ENCODE measurements around the gene EHD4. TPM values are rescaled to one million over a fixed set of nuclear protein-coding genes. Genes with fewer than 3 reads are reported as not detected.

The EHD4 gene
- total RNA-seq, 4 donors from 2014 or later, result 10.0 to 25.4 (median 20.3) TPM

- WGBS, 2 donors (ENCODE audit: low coverage in 1 of 2), result 83% methylated on average over 2 of the region's 2 CpGs; no CpG with 5 or more reads in 1 of the 2 donors
- H3K4me1 ChIP-seq, result no peaks in the 10 kb centered on the region
- H3K36me3 ChIP-seq, result no peaks in the 10 kb centered on the region
- no peaks in the 10 kb centered on the region for H3K27me3 ChIP-seq
- no peak overlapping the region for H3K4me3 ChIP-seq
- H3K27ac ChIP-seq, result no peak overlapping the region
- TF ChIP-seq POLR2A (IDR thresholded peaks at IDR 0.05) (no peak), EP300 (IDR thresholded peaks at IDR 0.05) (no peak), CTCF (IDR thresholded peaks at IDR 0.05) (no peak), POLR2AphosphoS5 (IDR thresholded peaks at IDR 0.05) (no peak)
- peaks cover 0 to 6% (median 0%) of the 10 kb centered on the region in 3 donors for H3K9me3 ChIP-seq
- ATAC-seq, result no peak
Measured at GRCh38 chr15:42012241-42012640, 39.9 kb upstream of the EHD4 start.

GRCh38 chr15:42011074-42011473, 38.7 kb upstream of the EHD4 start:
- TF ChIP-seq CTCF (IDR thresholded peaks at IDR 0.05) (no peak), POLR2A (IDR thresholded peaks at IDR 0.05) (no peak), EP300 (IDR thresholded peaks at IDR 0.05) (no peak), POLR2AphosphoS5 (IDR thresholded peaks at IDR 0.05) (no peak)
- no peaks in the 10 kb centered on the region for H3K36me3 ChIP-seq
- peaks cover 0 to 10% (median 0%) of the 10 kb centered on the region in 3 donors for H3K9me3 ChIP-seq
- 67 to 100% methylated on average over 1 of the region's 7 CpGs for WGBS, 2 donors (ENCODE audit: low coverage in 1 of 2)
- ATAC-seq, result no peak
- H3K27ac ChIP-seq, result no peak overlapping the region
- H3K27me3 ChIP-seq, result no peaks in the 10 kb centered on the region
- H3K4me1 ChIP-seq, result no peaks in the 10 kb centered on the region
- no peak overlapping the region for H3K4me3 ChIP-seq

GRCh38 chr15:42010434-42010833, 38.1 kb upstream of the EHD4 start:
- Histone ChIP-seq H3K4me1 (no peaks in the 10 kb centered on the region), H3K4me3 (no peak overlapping the region), H3K36me3 (no peaks in the 10 kb centered on the region), H3K27me3 (no peaks in the 10 kb centered on the region), H3K27ac (no peak overlapping the region), H3K9me3 (peaks cover 0 to 10% (median 0%) of the 10 kb centered on the region in 3 donors)
- WGBS, 2 donors (ENCODE audit: low coverage in 1 of 2), result 0 to 17% methylated on average over 1 of the region's 1 CpG
- TF ChIP-seq POLR2A (IDR thresholded peaks at IDR 0.05), result no peak
- no peak for TF ChIP-seq POLR2AphosphoS5 (IDR thresholded peaks at IDR 0.05)
- no peak for TF ChIP-seq EP300 (IDR thresholded peaks at IDR 0.05)
- TF ChIP-seq CTCF (IDR thresholded peaks at IDR 0.05), result no peak
- ATAC-seq, result no peak

GRCh38 chr15:42009474-42009873, 37.1 kb upstream of the EHD4 start:
- H3K9me3 ChIP-seq, result peaks cover 0 to 10% (median 0%) of the 10 kb centered on the region in 3 donors
- 52 to 69% methylated on average over 3 to 5 of the region's 5 CpGs for WGBS, 2 donors (ENCODE audit: low coverage in 1 of 2)
- TF ChIP-seq CTCF (IDR thresholded peaks at IDR 0.05), result no peak
- no peak for TF ChIP-seq POLR2A (IDR thresholded peaks at IDR 0.05)
- no peak for TF ChIP-seq POLR2AphosphoS5 (IDR thresholded peaks at IDR 0.05)
- no peak for TF ChIP-seq EP300 (IDR thresholded peaks at IDR 0.05)
- no peaks in the 10 kb centered on the region for H3K36me3 ChIP-seq
- no peaks in the 10 kb centered on the region for H3K27me3 ChIP-seq
- no peak for ATAC-seq
- H3K27ac ChIP-seq, result no peak overlapping the region
- H3K4me3 ChIP-seq, result no peak overlapping the region
- no peaks in the 10 kb centered on the region for H3K4me1 ChIP-seq

GRCh38 chr15:42009022-42009421, 36.7 kb upstream of the EHD4 start:
- no peaks in the 10 kb centered on the region for H3K27me3 ChIP-seq
- H3K36me3 ChIP-seq, result no peaks in the 10 kb centered on the region
- ATAC-seq, result no peak
- H3K27ac ChIP-seq, result no peak overlapping the region
- TF ChIP-seq POLR2AphosphoS5 (IDR thresholded peaks at IDR 0.05) (no peak), POLR2A (IDR thresholded peaks at IDR 0.05) (no peak), CTCF (IDR thresholded peaks at IDR 0.05) (no peak), EP300 (IDR thresholded peaks at IDR 0.05) (no peak)
- H3K4me1 ChIP-seq, result no peaks in the 10 kb centered on the region
- H3K4me3 ChIP-seq, result no peak overlapping the region
- peaks cover 0 to 10% (median 0%) of the 10 kb centered on the region in 3 donors for H3K9me3 ChIP-seq

Measured in gastroesophageal sphincter (tissue), 4 donors.